Measurements from ENCODE around the gene CCT2. TPM values are rescaled to one million over a fixed set of nuclear protein-coding genes. Genes with fewer than 3 reads are reported as not detected.

The CCT2 gene
- total and polyA plus RNA-seq, 9 of the 15 experiments (the other 6 are each of a cell fraction or from before 2014, with no cell fraction given): 341 to 738 (median 490) TPM

DNA sequence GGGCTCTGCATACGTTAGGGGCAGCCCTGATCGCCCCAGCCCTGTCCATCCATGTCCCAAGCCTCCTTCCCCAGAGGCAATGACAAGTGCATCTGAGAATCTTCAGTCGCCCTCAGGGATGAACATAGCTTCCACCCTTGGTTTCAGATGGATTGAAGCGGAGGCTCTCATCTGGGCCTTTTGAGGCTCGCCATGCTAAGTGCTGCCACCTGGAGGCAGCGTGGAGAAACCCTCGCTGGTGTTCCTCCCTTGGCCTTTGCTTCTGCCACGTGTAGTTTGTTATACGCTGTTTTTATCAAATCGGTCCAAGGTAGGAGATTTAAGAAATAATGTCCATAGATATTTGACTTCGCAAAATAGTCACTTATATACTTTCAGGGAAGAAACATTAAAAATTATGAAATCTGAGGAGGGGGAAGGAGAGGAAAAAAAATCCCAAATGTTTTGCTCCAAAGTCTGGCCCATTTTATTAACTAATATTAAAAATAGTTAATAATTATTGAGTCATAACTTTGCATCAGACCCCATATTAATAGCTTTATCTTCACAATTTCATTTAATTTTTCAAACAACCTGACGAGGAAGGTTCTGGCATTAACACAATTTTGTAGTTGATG lies 54.2 kb downstream of the CCT2 start (continued):
- TF ChIP-seq BCLAF1 (IDR thresholded peaks at IDR 0.05; ENCODE audit: borderline replicate concordance in 1 of 2, control insufficient read depth in 1 of 2, low read depth in 2 of 2, low read length in 1 of 2): no peak
- TF ChIP-seq RBM22 (IDR thresholded peaks at IDR 0.05; ENCODE audit: low read depth, low read length, poor library complexity, severe bottlenecking): no peak
- no peak for TF ChIP-seq ARHGAP35 (IDR thresholded peaks at IDR 0.05; ENCODE audit: partially characterized antibody)
- TF ChIP-seq RNF2 (IDR thresholded peaks at IDR 0.05): no peak
- TF ChIP-seq MBD2 (IDR thresholded peaks at IDR 0.05; ENCODE audit: borderline replicate concordance, low read depth): no peak
- peak; percentile 48 for TF ChIP-seq CTCFL (IDR thresholded peaks at IDR 0.05; ENCODE audit: borderline replicate concordance, insufficient read depth, low read depth, low read length, poor library complexity, severe bottlenecking)
- TF ChIP-seq RBM25 (IDR thresholded peaks at IDR 0.05; ENCODE audit: low read depth, low read length, severe bottlenecking): no peak
- no peak for TF ChIP-seq ARID1B (IDR thresholded peaks at IDR 0.05)
- no peak for TF ChIP-seq SAFB2 (IDR thresholded peaks at IDR 0.05; ENCODE audit: borderline replicate concordance, low read depth, low read length, severe bottlenecking)
- no peak for TF ChIP-seq PCBP1 (IDR thresholded peaks at IDR 0.05; ENCODE audit: low read depth, low read length, poor library complexity, severe bottlenecking)
- peak; percentile 82 for TF ChIP-seq SMC3 (conservative IDR thresholded peaks at IDR 0.05; ENCODE audit: insufficient read depth, low read depth, low read length)
- TF ChIP-seq, protein P1, sequence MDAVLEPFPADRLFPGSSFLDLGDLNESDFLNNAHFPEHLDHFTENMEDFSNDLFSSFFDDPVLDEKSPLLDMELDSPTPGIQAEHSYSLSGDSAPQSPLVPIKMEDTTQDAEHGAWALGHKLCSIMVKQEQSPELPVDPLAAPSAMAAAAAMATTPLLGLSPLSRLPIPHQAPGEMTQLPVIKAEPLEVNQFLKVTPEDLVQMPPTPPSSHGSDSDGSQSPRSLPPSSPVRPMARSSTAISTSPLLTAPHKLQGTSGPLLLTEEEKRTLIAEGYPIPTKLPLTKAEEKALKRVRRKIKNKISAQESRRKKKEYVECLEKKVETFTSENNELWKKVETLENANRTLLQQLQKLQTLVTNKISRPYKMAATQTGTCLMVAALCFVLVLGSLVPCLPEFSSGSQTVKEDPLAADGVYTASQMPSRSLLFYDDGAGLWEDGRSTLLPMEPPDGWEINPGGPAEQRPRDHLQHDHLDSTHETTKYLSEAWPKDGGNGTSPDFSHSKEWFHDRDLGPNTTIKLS (IDR thresholded peaks at IDR 0.05; ENCODE audit: borderline replicate concordance, low read depth): peak; percentile 48; the same call in 1 of the 2 replicates
- no peak for TF ChIP-seq PTRF (tag; IDR thresholded peaks at IDR 0.05)
- peak in 1 of 2 experiments; percentile 46; a peak in 1 of 4 replicates for TF ChIP-seq RCOR1 (IDR thresholded peaks at IDR 0.05; ENCODE audit: borderline replicate concordance in 1 of 2, low read depth in 2 of 2, low read length in 2 of 2)
- 0 out of 3 replicates have a peak, but pooled peaks of 1 of the 2 experiments have one; percentile 39 for TF ChIP-seq CBX3 (IDR thresholded peaks at IDR 0.05; ENCODE audit: borderline replicate concordance in 1 of 2, low read length in 2 of 2)
- no peak for TF ChIP-seq MCM7 (IDR thresholded peaks at IDR 0.05)
- TF ChIP-seq RFX1 (IDR thresholded peaks at IDR 0.05): no peak
- TF ChIP-seq CBX2 (IDR thresholded peaks at IDR 0.05; ENCODE audit: insufficient read depth, low read length, poor library complexity, severe bottlenecking): no peak
- TF ChIP-seq EWSR1 (IDR thresholded peaks at IDR 0.05; ENCODE audit: borderline replicate concordance, low read depth, partially characterized antibody): no peak
- no peak for TF ChIP-seq FOXM1 (IDR thresholded peaks at IDR 0.05; ENCODE audit: low read depth)
- TF ChIP-seq FOXM1 (CRISPR knock-in tag; IDR thresholded peaks at IDR 0.05; ENCODE audit: low read depth): no peak
